HG03103 (cell line): ENCODE results near the gene MET.
"Not testable (repeated sequence)": the region's sequence is repeated elsewhere in the genome, so short reads cannot be mapped to it uniquely, and the experiment has no call there.

Source experiments
- ATAC-seq: cut with Tn5 transposase; IDR thresholded peaks from one replicate; pipeline ENCODE4 v1.9.1; 2021; ENCODE audit warnings: low read depth; ENCODE audit not compliant: unreplicated experiment

The MET gene

GRCh38 chr7:116742641-116743040, 70.6 kb downstream of the MET start:
- no peak for ATAC-seq

GRCh38 chr7:116743835-116744234, 71.8 kb downstream of the MET start:
- ATAC-seq: not testable (repeated sequence)

- not testable (repeated sequence) for ATAC-seq
Observed at GRCh38 chr7:116746388-116746787, 74.4 kb downstream of the MET start.

GRCh38 chr7:116751070-116751469, 79.1 kb downstream of the MET start:
- not testable (repeated sequence) for ATAC-seq

- ATAC-seq: no peak
Observed at GRCh38 chr7:116752305-116753074, 80.5 kb downstream of the MET start.

GRCh38 chr7:116753130-116753529, 81.1 kb downstream of the MET start:
- no peak for ATAC-seq

GRCh38 chr7:116754186-116754585, 82.2 kb downstream of the MET start:
- no peak for ATAC-seq

GRCh38 chr7:116757283-116757682, 85.3 kb downstream of the MET start:
- no peak for ATAC-seq

- not testable (repeated sequence) for ATAC-seq
Observed at GRCh38 chr7:116759642-116760041, 87.6 kb downstream of the MET start.

- ATAC-seq: no peak
Observed at GRCh38 chr7:116762971-116763370, 91.0 kb downstream of the MET start.

GRCh38 chr7:116763647-116764046, 91.7 kb downstream of the MET start:
- ATAC-seq: no peak

GRCh38 chr7:116766881-116767280, 94.9 kb downstream of the MET start:
- ATAC-seq: no peak

- no peak for ATAC-seq
Observed at GRCh38 chr7:116769546-116769945, 97.5 kb downstream of the MET start.

GRCh38 chr7:116770941-116771340, 98.9 kb downstream of the MET start:
- no peak for ATAC-seq

GRCh38 chr7:116771640-116772039, 99.6 kb downstream of the MET start:
- ATAC-seq: no peak

GRCh38 chr7:116772423-116772863, 100.4 kb downstream of the MET start:
- no peak for ATAC-seq

- no peak for ATAC-seq
Observed at GRCh38 chr7:116772926-116773749, 101.1 kb downstream of the MET start.

GRCh38 chr7:116776046-116776445, 104.0 kb downstream of the MET start:
- no peak for ATAC-seq

GRCh38 chr7:116776610-116777289, 104.8 kb downstream of the MET start:
- ATAC-seq: no peak

GRCh38 chr7:116777651-116778281, 105.8 kb downstream of the MET start:
- no peak for ATAC-seq

- ATAC-seq: no peak
Observed at GRCh38 chr7:116779216-116779615, 107.2 kb downstream of the MET start.
